Right atrium auricular region (tissue), 2 donors: Measurements from ENCODE around the gene LRRC15. TPM values are rescaled to one million over a fixed set of nuclear protein-coding genes. Genes with fewer than 3 reads are reported as not detected.

Source experiments
- DNase-seq: peaks from one replicate; pipeline ENCODE4 v3.0.0-alpha.2; 2019; ENCODE audit warnings: low spot score
- H3K27ac ChIP-seq, 2 donors: fragments of 200-600 bp; sonication (generic); 1 replicate in 1 of 2; 2 replicates in 1 of 2; pipeline ENCODE4 v1.5.1; 2016 to 2019
- H3K27me3 ChIP-seq, 2 donors: fragments of 200-600 bp; sonication (generic); one replicate each; pipeline versions ENCODE4 v1.5.1 to v1.6.0; 2017 to 2019
- H3K36me3 ChIP-seq: fragments of 200-600 bp; sonication (generic); one replicate; pipeline ENCODE4 v1.5.1; 2016
- H3K4me1 ChIP-seq, 2 donors: fragments of 200-600 bp; sonication (generic); one replicate each; pipeline versions ENCODE4 v1.5.1 to v1.6.0; 2017 to 2019
- H3K4me3 ChIP-seq, 2 donors: fragments of 200-600 bp; sonication (generic); 1 replicate in 1 of 2; 2 replicates in 1 of 2; pipeline ENCODE4 v1.5.1; 2017 to 2019; ENCODE audit warnings: mild to moderate bottlenecking in 1 of 2, moderate library complexity in 1 of 2
- H3K9me3 ChIP-seq, 2 donors: fragments of 200-600 bp; sonication (generic); one replicate each; pipeline ENCODE4 v1.5.1; 2019
- total RNA-seq, 2 donors: library from RNA; depleted of rRNA; stranded (reverse); fragments of >200 nt; gene quantifications; one replicate each; pipeline ENCODE4 v1.1.0, GENCODE V29; 2016
- TF ChIP-seq, protein P1 (sequence below), 2 donors: fragments of 200-600 bp; sonication (generic); IDR thresholded peaks; one replicate each; pipeline ENCODE4 v1.5.1; 2019; ENCODE audit warnings: antibody characterized with exemption in 2 of 2

Gene LRRC15
- total RNA-seq, 2 donors from 2014 or later: 0.07 to 0.08 TPM

DNA sequence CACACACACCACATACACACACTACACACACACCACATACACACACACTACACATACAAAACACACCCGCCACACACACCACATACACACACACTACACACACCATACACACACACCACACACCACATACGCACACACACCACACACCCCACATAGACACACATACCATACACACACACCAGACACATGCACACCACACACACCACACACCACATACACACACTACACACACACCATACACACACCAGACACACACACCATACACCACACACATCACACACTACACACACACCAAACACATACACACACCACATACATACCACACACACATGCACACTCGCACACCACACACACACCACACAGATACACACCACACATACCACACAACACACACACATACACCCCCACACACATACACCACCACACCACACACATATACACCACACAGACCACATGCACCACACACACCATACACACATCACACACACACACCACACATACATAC, 44.7 kb downstream of the LRRC15 start:
- H3K4me1 ChIP-seq: peaks cover 0 to 33% of the 10 kb centered on the region in 2 donors
- peak overlapping the region; percentile 81 to 95 for H3K27ac ChIP-seq
- H3K27me3 ChIP-seq: no peaks in the 10 kb centered on the region
- DNase-seq: no peak
- no peaks in the 10 kb centered on the region for H3K36me3 ChIP-seq
- no peaks in the 10 kb centered on the region for H3K9me3 ChIP-seq
- H3K4me3 ChIP-seq: no peak overlapping the region
- TF ChIP-seq, protein P1, sequence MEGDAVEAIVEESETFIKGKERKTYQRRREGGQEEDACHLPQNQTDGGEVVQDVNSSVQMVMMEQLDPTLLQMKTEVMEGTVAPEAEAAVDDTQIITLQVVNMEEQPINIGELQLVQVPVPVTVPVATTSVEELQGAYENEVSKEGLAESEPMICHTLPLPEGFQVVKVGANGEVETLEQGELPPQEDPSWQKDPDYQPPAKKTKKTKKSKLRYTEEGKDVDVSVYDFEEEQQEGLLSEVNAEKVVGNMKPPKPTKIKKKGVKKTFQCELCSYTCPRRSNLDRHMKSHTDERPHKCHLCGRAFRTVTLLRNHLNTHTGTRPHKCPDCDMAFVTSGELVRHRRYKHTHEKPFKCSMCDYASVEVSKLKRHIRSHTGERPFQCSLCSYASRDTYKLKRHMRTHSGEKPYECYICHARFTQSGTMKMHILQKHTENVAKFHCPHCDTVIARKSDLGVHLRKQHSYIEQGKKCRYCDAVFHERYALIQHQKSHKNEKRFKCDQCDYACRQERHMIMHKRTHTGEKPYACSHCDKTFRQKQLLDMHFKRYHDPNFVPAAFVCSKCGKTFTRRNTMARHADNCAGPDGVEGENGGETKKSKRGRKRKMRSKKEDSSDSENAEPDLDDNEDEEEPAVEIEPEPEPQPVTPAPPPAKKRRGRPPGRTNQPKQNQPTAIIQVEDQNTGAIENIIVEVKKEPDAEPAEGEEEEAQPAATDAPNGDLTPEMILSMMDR (IDR thresholded peaks at IDR 0.05): no peak

DNA sequence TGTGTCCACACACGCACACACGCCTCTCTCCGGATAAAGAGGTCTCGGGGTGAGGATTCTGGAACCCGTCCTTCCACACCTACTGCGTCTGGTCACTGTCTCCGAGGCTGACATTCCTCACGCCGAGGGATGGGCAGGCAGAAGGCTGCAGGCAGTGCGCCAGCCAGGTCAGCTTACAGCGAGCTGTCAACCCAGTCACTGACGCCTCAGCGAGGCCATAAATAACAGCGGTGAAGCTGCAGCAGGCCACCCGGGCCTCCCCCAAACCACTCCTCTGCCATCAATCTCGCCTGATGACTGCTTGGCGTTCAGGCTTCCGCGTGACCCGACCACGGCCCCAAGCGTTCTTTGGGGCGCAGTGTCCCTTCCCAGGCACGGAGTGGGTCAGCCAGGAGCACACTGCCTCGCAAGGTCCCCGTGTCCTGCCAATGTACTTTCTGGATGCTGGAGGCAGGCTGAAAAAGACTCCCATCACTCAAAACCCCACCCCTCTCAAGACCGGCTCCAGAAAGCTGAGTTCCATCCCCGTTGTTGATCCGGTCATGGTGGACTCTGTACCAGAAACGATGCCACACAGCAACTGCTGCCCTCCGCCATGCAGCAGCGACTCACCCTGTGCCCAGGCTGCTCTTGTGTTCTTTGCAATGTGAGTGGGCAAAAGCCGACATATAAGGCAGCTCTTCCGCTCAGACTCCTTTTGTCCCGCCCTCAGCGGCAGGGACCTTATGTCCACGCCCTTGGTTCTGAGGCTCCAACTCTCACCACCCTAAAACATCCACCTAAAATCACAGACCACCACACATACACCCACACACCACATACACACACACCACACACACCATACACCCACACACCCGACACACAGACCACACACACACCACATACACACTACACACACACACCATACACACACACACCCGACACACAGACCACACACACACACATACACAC, 45.5 kb downstream of the LRRC15 start:
- H3K27me3 ChIP-seq: no peaks in the 10 kb centered on the region
- H3K9me3 ChIP-seq: peaks cover 0 to 3% of the 10 kb centered on the region in 2 donors
- H3K36me3 ChIP-seq: no peaks in the 10 kb centered on the region
- H3K4me3 ChIP-seq: peak overlapping the region; percentile 27 to 35
- H3K27ac ChIP-seq: peak overlapping the region; percentile 81 to 95
- TF ChIP-seq, protein P1 (IDR thresholded peaks at IDR 0.05): no peak
- peak; percentile 87 for DNase-seq
- H3K4me1 ChIP-seq: peaks cover 0 to 25% of the 10 kb centered on the region in 2 donors

DNA sequence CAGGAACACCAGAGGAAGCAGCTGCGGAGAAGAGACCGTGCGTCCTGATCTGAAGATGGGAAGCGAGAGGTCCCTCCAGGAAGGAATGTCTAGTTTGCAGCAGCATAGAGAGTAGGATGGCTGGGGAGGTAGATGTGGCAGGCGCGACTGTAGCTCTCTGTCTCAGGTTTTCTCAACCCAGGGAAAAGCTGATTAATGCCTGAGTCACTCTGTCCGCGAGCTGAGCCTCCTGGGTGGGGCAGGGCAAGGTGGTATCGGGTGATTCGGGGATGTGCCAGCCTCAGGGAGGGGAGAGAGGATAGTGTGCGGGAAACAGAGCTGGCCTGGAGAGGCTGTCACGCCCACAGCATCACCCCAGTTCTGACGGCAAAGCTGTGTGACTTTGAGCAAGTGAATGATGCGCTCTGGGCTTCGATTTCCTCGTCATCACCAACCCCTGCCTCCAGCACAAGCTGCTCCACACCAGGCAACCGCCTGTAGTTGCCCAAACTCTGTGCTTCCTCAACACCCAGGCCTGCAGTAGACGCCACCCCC, 46.8 kb downstream of the LRRC15 start:
- no peaks in the 10 kb centered on the region for H3K27me3 ChIP-seq
- H3K27ac ChIP-seq: peak overlapping the region; percentile 62 to 84
- no peak overlapping the region for H3K4me3 ChIP-seq
- DNase-seq: no peak
- no peaks in the 10 kb centered on the region for H3K36me3 ChIP-seq
- TF ChIP-seq, protein P1 (IDR thresholded peaks at IDR 0.05): no peak
- H3K4me1 ChIP-seq: peaks cover 0 to 15% of the 10 kb centered on the region in 2 donors
- peaks cover 0 to 8% of the 10 kb centered on the region in 2 donors for H3K9me3 ChIP-seq

DNA sequence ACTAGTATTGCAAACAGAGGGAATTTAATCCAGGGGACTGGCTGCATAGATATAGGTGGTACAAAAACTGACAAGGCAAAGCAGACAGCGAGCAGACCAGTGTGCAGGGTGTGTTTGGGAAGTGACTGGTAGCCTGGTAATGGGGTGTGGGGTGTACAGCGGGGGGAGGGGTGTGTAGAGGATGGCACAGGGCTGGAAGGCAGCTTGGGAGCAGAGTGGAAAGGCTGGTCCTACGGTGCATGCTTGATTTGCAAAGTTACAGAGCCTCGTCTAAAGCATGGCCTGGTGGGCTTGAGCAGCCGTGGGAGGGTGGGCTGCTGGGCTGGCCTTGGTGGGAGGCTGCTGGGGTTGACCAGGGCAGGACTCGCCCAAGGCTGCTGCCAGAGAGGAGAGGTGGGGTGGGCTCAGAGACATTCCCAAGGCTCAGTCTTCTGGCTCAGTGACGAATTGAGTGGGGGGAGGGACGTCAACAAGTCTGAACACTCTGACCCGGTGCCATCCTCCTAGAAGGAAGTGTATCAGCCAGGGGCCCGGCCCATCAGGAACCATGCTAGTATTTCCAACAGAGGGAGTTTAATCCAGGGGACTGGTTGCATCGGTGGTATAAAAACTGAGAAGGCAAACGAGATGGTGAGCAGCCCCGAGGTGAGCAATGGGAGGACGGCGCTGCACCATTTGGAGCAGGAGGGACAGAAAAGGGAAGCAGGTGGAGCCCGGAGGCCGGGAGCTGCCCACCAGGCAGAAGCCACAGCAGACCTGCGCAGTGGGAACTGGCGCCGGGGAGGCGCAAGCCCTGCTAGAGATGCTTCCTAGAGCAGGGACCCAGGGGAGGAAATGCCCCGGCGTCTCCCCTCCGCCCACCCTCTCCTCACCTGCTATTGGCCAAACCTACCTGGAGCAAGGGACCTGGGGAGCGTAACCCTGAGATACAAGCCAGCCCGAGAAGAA, 47.6 kb downstream of the LRRC15 start:
- TF ChIP-seq, protein P1 (IDR thresholded peaks at IDR 0.05): no peak

DNA sequence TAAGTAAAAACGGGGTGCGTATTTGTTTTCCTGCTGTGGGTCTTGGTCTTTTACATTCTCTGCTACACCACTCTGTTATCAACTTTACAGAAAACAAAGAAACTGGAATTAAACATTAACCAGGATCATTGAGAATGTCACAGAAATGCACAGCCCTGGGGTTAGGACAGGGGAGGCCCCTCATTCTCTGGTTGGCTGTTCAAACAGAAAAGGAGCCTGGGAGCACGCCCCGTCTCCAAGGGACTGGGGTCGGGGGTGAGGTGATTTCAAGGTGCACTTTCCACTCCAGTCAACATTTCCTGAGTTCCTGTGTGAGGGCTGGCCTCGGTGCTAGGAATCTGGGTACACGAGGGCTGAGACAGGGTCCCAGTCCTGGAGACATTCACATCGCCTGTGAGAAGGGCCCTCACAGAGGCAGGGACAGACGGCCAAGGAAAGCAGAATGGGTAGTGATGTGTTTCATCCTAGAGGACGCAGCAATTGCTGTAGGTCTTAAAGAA, 48.7 kb downstream of the LRRC15 start:
- Histone ChIP-seq H3K4me3 (no peak overlapping the region), H3K4me1 (peaks cover 0 to 19% of the 10 kb centered on the region in 2 donors), H3K9me3 (peaks cover 0 to 8% of the 10 kb centered on the region in 2 donors), H3K27ac (no peak overlapping the region), H3K36me3 (no peaks in the 10 kb centered on the region), H3K27me3 (no peaks in the 10 kb centered on the region)
- TF ChIP-seq, protein P1 (IDR thresholded peaks at IDR 0.05): no peak
- DNase-seq: no peak

More for the DNA sequence above, 47.6 kb downstream of the LRRC15 start:
- Histone ChIP-seq H3K27ac (peak overlapping the region; percentile 62 to 84), H3K4me1 (peaks cover 0 to 15% of the 10 kb centered on the region in 2 donors), H3K36me3 (no peaks in the 10 kb centered on the region), H3K27me3 (no peaks in the 10 kb centered on the region), H3K4me3 (no peak overlapping the region), H3K9me3 (peaks cover 0 to 8% of the 10 kb centered on the region in 2 donors)
- no peak for DNase-seq
